Mucosa of descending colon (tissue), 3 donors: ENCODE results near the gene TEAD4. TPM values are rescaled to one million over a fixed set of nuclear protein-coding genes. Genes with fewer than 3 reads are reported as not detected.

Source experiments
- ATAC-seq: fragments of 200-7000 bp; cut with Tn5 transposase; one replicate; pipeline ENCODE4 v1.9.1; 2020; ENCODE audit warnings: mild to moderate bottlenecking, moderate library complexity
- DNase-seq, 3 donors: peaks; one replicate each; pipeline ENCODE4 v3.0.0-alpha.2; 2020
- H3K36me3 ChIP-seq: fragments of 200-600 bp; one replicate; pipeline ENCODE4 v1.8.0; 2021; ENCODE audit warnings: low read depth, mild to moderate bottlenecking
- H3K4me1 ChIP-seq: fragments of 200-600 bp; one replicate; pipeline ENCODE4 v1.8.0; 2021; ENCODE audit warnings: low read depth, mild to moderate bottlenecking
- H3K4me3 ChIP-seq: fragments of 200-600 bp; one replicate; pipeline ENCODE4 v1.8.0; 2021; ENCODE audit warnings: mild to moderate bottlenecking
- H3K9me3 ChIP-seq: fragments of 200-600 bp; one replicate; pipeline ENCODE4 v1.8.0; 2021; ENCODE audit warnings: mild to moderate bottlenecking
- CTCF ChIP-seq: fragments of 200-600 bp; IDR thresholded peaks from one replicate; pipeline ENCODE4 v1.8.0; 2022; ENCODE audit warnings: antibody characterized with exemption, mild to moderate bottlenecking
- intact Hi-C, 2 donors: fragments of 100-400 bp; cut with DNase I in 1 of 2; cut with micrococcal nuclease in 1 of 2; formaldehyde crosslinking; loops; one replicate each; pipeline versions ENCODE4 v1.11.0 to v1.11.1; 2022; cut with DNase I, micrococcal nuclease
- total RNA-seq, 3 donors: library from RNA; stranded (reverse); fragmentation: NEBNext Ultra II Directional in 2 of 3; extraction: Animal tissue kit (Norgen Biotek cat#: 25700) in 2 of 3; gene quantifications; one replicate each; pipeline versions ENCODE4 v1.2.1 to v1.2.4, GENCODE V29; 2021 to 2023
- donor health status: DM: no; HTN: no; CAD: no; lungs with moderate emphysema.
- donor health status: DM: no; HTN: no; CAD: no.
- donor health status: DM: no; HTN: yes; CAD: no.

Gene TEAD4
- total RNA-seq, 3 donors from 2014 or later: 4.6 to 11.3 (median 6.5) TPM

GRCh38 chr12:3012786-3013185 is 53.6 kb downstream of the TEAD4 start:
- DNase-seq (no peak), ATAC-seq (no peak)
- no peak for TF ChIP-seq CTCF
- no peaks in the 10 kb centered on the region for H3K9me3 ChIP-seq
- H3K36me3 ChIP-seq: no peaks in the 10 kb centered on the region
- no peak overlapping the region for H3K4me3 ChIP-seq
- intact Hi-C loops: no loop called here
- H3K4me1 ChIP-seq: no peaks in the 10 kb centered on the region

GRCh38 chr12:3014641-3015040 is 55.4 kb downstream of the TEAD4 start:
- ATAC-seq (no peak), DNase-seq (no peak)
- intact Hi-C loops: no loop called here
- Histone ChIP-seq H3K36me3 (no peaks in the 10 kb centered on the region), H3K4me1 (no peaks in the 10 kb centered on the region), H3K9me3 (no peaks in the 10 kb centered on the region), H3K4me3 (no peak overlapping the region)
- TF ChIP-seq CTCF: no peak

- ATAC-seq: no peak
- no peak for DNase-seq
- Histone ChIP-seq H3K4me3 (no peak overlapping the region), H3K36me3 (no peaks in the 10 kb centered on the region), H3K9me3 (no peaks in the 10 kb centered on the region), H3K4me1 (no peaks in the 10 kb centered on the region)
- intact Hi-C loops: no loop called here
- no peak for TF ChIP-seq CTCF
These were observed 56.2 kb downstream of the TEAD4 start for GRCh38 chr12:3015356-3015755.

- H3K4me1 ChIP-seq: no peaks in the 10 kb centered on the region
- no peak overlapping the region for H3K4me3 ChIP-seq
- no peaks in the 10 kb centered on the region for H3K36me3 ChIP-seq
- intact Hi-C loops: no loop called here
- ATAC-seq: no peak
- no peak for DNase-seq
- TF ChIP-seq CTCF: no peak
- no peaks in the 10 kb centered on the region for H3K9me3 ChIP-seq
These were observed 57.0 kb downstream of the TEAD4 start for GRCh38 chr12:3016191-3016590.

GRCh38 chr12:3017281-3017680 is 58.1 kb downstream of the TEAD4 start:
- H3K36me3 ChIP-seq: no peaks in the 10 kb centered on the region

More at GRCh38 chr12:3017281-3017680, 58.1 kb downstream of the TEAD4 start:
- Histone ChIP-seq H3K4me3 (no peak overlapping the region), H3K9me3 (no peaks in the 10 kb centered on the region), H3K4me1 (no peaks in the 10 kb centered on the region)
- TF ChIP-seq CTCF: no peak
- DNase-seq: no peak
- ATAC-seq: no peak
- intact Hi-C loops: no loop called here
